A549 (cell line): ENCODE results near the gene PHF23.

Source experiments
- CHD4 ChIP-seq: fragments of 200-600 bp; sonication (generic); IDR thresholded peaks from 2 replicates; pipeline ENCODE4 v1.6.1; 2016; ENCODE audit warnings: antibody characterized with exemption, mild to moderate bottlenecking, borderline replicate concordance
- EP300 ChIP-seq, 2 experiments: fragments of >200 bp; sonication (Bioruptor Twin); formaldehyde crosslinking; IDR thresholded peaks; 2 replicates in 1 of 2; 3 replicates in 1 of 2; pipeline ENCODE4 v1.6.1; 2016 to 2017
- FOSL2 ChIP-seq, 2 experiments: fragments of 450-650 bp in 1 of 2; fragments of >200 bp in 1 of 2; sonication (Bioruptor Twin) in 1 of 2; formaldehyde crosslinking; IDR thresholded peaks; 2 replicates each; pipeline versions ENCODE4 v1.5.0 to v1.6.1; 2016 to 2020; ENCODE audit warnings: mild to moderate bottlenecking in 1 of 2, moderate library complexity in 1 of 2
- TF ChIP-seq, protein P1 (sequence below): fragments of >200 bp; sonication (Bioruptor Twin); formaldehyde crosslinking; IDR thresholded peaks from 3 replicates; pipeline ENCODE4 v1.5.1; 2016

DNA sequence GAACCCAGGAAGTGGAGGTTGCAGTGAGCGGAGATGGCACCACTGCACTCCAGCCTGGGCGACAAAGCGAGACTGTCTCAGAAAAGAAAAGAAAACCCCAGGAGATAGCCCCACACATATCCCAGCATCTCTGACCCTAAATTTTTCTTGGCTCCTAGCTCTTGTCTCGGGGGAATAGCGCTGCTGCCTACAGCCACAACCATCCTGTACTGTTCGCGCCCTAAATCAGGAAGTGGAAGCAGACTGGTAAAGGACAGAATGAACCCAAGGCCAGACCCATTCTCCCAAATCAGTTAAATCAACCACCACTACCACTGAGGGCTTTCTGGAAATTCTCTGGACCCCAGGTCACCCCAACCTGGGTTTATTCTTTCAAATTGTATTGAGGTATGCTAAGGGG lies 10.6 kb upstream of the PHF23 start:
- TF ChIP-seq FOSL2 (IDR thresholded peaks at IDR 0.05) (no peak), FOSL2 (CRISPR knock-in tag; IDR thresholded peaks at IDR 0.05) (no peak), CHD4 (no peak), EP300 (IDR thresholded peaks at IDR 0.05) (no peak)
- TF ChIP-seq, protein P1, sequence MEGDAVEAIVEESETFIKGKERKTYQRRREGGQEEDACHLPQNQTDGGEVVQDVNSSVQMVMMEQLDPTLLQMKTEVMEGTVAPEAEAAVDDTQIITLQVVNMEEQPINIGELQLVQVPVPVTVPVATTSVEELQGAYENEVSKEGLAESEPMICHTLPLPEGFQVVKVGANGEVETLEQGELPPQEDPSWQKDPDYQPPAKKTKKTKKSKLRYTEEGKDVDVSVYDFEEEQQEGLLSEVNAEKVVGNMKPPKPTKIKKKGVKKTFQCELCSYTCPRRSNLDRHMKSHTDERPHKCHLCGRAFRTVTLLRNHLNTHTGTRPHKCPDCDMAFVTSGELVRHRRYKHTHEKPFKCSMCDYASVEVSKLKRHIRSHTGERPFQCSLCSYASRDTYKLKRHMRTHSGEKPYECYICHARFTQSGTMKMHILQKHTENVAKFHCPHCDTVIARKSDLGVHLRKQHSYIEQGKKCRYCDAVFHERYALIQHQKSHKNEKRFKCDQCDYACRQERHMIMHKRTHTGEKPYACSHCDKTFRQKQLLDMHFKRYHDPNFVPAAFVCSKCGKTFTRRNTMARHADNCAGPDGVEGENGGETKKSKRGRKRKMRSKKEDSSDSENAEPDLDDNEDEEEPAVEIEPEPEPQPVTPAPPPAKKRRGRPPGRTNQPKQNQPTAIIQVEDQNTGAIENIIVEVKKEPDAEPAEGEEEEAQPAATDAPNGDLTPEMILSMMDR, result no peak
